ENCODE measurements around the gene CFAP206. TPM values are rescaled to one million over a fixed set of nuclear protein-coding genes. Genes with fewer than 3 reads are reported as not detected.

CFAP206 gene
- total and polyA plus RNA-seq, 2 donors (not counting 3 experiments of a cell fraction or from before 2014, with no cell fraction given), result 0.15 to 0.20 TPM

DNA sequence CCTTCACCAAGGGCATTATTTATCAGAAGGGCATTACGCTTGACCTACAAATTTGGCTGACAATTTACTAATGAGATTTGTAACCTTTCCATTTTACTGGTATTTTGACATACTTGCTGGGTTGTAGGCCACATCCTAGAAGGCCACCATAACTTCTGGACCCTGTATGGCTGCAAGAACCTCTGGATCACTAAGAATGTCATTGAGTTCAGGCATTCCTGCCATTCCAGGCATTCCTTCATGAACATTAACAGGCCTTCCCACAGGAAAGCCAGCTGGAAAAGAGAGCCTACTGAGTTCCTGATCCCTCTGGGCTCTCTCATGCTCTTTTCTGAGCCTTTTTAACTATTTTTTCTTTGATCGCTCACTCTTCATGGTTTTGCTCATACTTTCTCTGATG is 36.6 kb downstream of the CFAP206 start:
- H3K27ac ChIP-seq (ENCODE audit: insufficient read depth, low read depth, low read length), result no peak overlapping the region
- no peaks in the 10 kb centered on the region for H4K20me1 ChIP-seq (replicated peaks; ENCODE audit: control insufficient read depth, extremely low read depth, insufficient read depth, low read length)
- no peak overlapping the region for H3K9ac ChIP-seq (replicated peaks; ENCODE audit: extremely low read depth, insufficient read depth, low read length)
- no peaks in the 10 kb centered on the region for H3K4me1 ChIP-seq (ENCODE audit: control insufficient read depth, extremely low read depth, insufficient read depth, low read length)
- DNase-seq (ENCODE audit: low read depth, low spot score), result no peak
- no peak for FAIRE-seq
- no peaks in the 10 kb centered on the region for H3K27me3 ChIP-seq (ENCODE audit: control insufficient read depth in 2 of 2, insufficient read depth in 2 of 2, low read length in 2 of 2)
- dilution Hi-C loops (cut with MboI; ENCODE audit: extremely low pct_ligation_motif_present, low sequenced_read_pairs), result no loop called here
- no peaks in the 10 kb centered on the region for H3K9me1 ChIP-seq (replicated peaks; ENCODE audit: control insufficient read depth, extremely low read depth, insufficient read depth, low read length)
- no peaks in the 10 kb centered on the region for H3K79me2 ChIP-seq (ENCODE audit: control insufficient read depth, insufficient read depth, low read length)
- no peak overlapping the region for H2AFZ ChIP-seq (ENCODE audit: low read depth, low read length)
- no TSS peak for BruUV-seq (replicated peaks)
- CTCF ChIA-PET, result no interaction called here
- H3K9me3 ChIP-seq (replicated peaks; ENCODE audit: control insufficient read depth, insufficient read depth, low read length), result no peaks in the 10 kb centered on the region
- H3K4me3 ChIP-seq (replicated peaks in 1 of 3; ENCODE audit: insufficient read depth in 1 of 3, low read depth in 1 of 3, low read length in 3 of 3), result no peak overlapping the region
- no peaks in the 10 kb centered on the region for H3K36me3 ChIP-seq (ENCODE audit: control insufficient read depth in 2 of 2, extremely low read depth in 1 of 2, insufficient read depth in 2 of 2, low read length in 2 of 2)
- TF ChIP-seq EZH2 (IDR thresholded peaks at IDR 0.05; ENCODE audit: borderline replicate concordance, low read depth, low read length, severe bottlenecking) (no peak), POLR2AphosphoS5 (IDR thresholded peaks at IDR 0.05; ENCODE audit: insufficient read depth, low read depth, low read length) (no peak), POLR2A (IDR thresholded peaks at IDR 0.05; ENCODE audit: low read depth, low read length) (no peak)
- H3K4me2 ChIP-seq (ENCODE audit: insufficient read depth, low read length), result no peak overlapping the region
- intact Hi-C loops (cut with micrococcal nuclease), result no loop called here
- POLR2A ChIA-PET, result no interaction called here

DNA sequence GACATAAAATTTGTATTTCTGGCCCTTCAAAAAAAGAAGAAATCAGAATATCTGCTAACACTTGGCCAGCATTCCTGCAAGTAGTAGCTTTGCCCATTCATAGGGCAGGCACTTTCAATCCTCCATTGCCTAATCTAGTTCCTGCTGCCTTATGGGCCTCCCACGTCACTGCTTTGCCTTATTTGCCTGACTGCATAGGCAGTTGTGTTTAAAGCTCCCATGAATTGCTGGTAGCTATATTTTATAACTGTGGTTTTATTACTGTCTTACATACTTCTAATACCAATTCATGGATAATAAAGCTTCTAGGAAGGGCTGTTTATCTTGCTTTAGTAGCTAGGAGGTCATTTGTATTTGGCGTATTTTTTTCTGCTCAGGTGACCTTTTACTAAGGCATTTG is 57.3 kb downstream of the CFAP206 start:
- Histone ChIP-seq H3K36me3 (ENCODE audit: control insufficient read depth in 2 of 2, extremely low read depth in 1 of 2, insufficient read depth in 2 of 2, low read length in 2 of 2) (no peaks in the 10 kb centered on the region), H3K4me1 (ENCODE audit: control insufficient read depth, extremely low read depth, insufficient read depth, low read length) (no peaks in the 10 kb centered on the region), H3K79me2 (ENCODE audit: control insufficient read depth, insufficient read depth, low read length) (no peaks in the 10 kb centered on the region), H4K20me1 (replicated peaks; ENCODE audit: control insufficient read depth, extremely low read depth, insufficient read depth, low read length) (no peaks in the 10 kb centered on the region), H3K4me2 (ENCODE audit: insufficient read depth, low read length) (no peak overlapping the region), H3K4me3 (replicated peaks in 1 of 3; ENCODE audit: insufficient read depth in 1 of 3, low read depth in 1 of 3, low read length in 3 of 3) (no peak overlapping the region), H3K27me3 (ENCODE audit: control insufficient read depth in 2 of 2, insufficient read depth in 2 of 2, low read length in 2 of 2) (peaks cover 9 to 13% of the 10 kb centered on the region in 2 experiments), H3K9me3 (replicated peaks; ENCODE audit: control insufficient read depth, insufficient read depth, low read length) (no peaks in the 10 kb centered on the region), H2AFZ (ENCODE audit: low read depth, low read length) (no peak overlapping the region), H3K9me1 (replicated peaks; ENCODE audit: control insufficient read depth, extremely low read depth, insufficient read depth, low read length) (no peaks in the 10 kb centered on the region), H3K27ac (ENCODE audit: insufficient read depth, low read depth, low read length) (no peak overlapping the region), H3K9ac (replicated peaks; ENCODE audit: extremely low read depth, insufficient read depth, low read length) (no peak overlapping the region)
- FAIRE-seq (no peak), DNase-seq (ENCODE audit: low read depth, low spot score) (no peak)
- dilution Hi-C loops (cut with MboI; ENCODE audit: extremely low pct_ligation_motif_present, low sequenced_read_pairs) (no loop called here), intact Hi-C loops (cut with micrococcal nuclease) (no loop called here)
- TF ChIP-seq, protein P1, sequence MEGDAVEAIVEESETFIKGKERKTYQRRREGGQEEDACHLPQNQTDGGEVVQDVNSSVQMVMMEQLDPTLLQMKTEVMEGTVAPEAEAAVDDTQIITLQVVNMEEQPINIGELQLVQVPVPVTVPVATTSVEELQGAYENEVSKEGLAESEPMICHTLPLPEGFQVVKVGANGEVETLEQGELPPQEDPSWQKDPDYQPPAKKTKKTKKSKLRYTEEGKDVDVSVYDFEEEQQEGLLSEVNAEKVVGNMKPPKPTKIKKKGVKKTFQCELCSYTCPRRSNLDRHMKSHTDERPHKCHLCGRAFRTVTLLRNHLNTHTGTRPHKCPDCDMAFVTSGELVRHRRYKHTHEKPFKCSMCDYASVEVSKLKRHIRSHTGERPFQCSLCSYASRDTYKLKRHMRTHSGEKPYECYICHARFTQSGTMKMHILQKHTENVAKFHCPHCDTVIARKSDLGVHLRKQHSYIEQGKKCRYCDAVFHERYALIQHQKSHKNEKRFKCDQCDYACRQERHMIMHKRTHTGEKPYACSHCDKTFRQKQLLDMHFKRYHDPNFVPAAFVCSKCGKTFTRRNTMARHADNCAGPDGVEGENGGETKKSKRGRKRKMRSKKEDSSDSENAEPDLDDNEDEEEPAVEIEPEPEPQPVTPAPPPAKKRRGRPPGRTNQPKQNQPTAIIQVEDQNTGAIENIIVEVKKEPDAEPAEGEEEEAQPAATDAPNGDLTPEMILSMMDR (IDR thresholded peaks at IDR 0.05; ENCODE audit: extremely low read depth in 1 of 2, insufficient read depth in 1 of 2, low read depth in 1 of 2, low read length in 2 of 2), result no peak
- TF ChIP-seq JUN (IDR thresholded peaks at IDR 0.05; ENCODE audit: borderline replicate concordance, insufficient read depth, insufficient read length, low read depth), result no peak
- no peak for TF ChIP-seq FOS (IDR thresholded peaks at IDR 0.05; ENCODE audit: borderline replicate concordance, insufficient read depth, low read length)
- no peak for TF ChIP-seq POLR2AphosphoS5 (IDR thresholded peaks at IDR 0.05; ENCODE audit: insufficient read depth, low read depth, low read length)
- TF ChIP-seq GATA2 (IDR thresholded peaks at IDR 0.05; ENCODE audit: insufficient read depth, insufficient read length, low read depth, low read length), result no peak
- TF ChIP-seq, protein P2, sequence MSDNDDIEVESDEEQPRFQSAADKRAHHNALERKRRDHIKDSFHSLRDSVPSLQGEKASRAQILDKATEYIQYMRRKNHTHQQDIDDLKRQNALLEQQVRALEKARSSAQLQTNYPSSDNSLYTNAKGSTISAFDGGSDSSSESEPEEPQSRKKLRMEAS (IDR thresholded peaks at IDR 0.05; ENCODE audit: insufficient read depth, insufficient read length), result no peak
- TF ChIP-seq MYC (IDR thresholded peaks at IDR 0.05; ENCODE audit: low read depth, low read length), result no peak
- no peak for TF ChIP-seq EZH2 (IDR thresholded peaks at IDR 0.05; ENCODE audit: borderline replicate concordance, low read depth, low read length, severe bottlenecking)
- no peak for TF ChIP-seq POLR2A (IDR thresholded peaks at IDR 0.05; ENCODE audit: low read depth, low read length)
- POLR2A ChIA-PET, result no interaction called here
- BruUV-seq (replicated peaks), result no TSS peak
- CTCF ChIA-PET, result interaction anchor here (0.9 kb wide), 1 partner anchor 72 kb away, joined by 3 read pairs; no protein-coding TSS in a partner anchor

All from endothelial cell of umbilical vein (primary cell).